Vagina (tissue), 2 donors: ENCODE results near the gene AGAP5.
"Not testable (repeated sequence)": the region's sequence is repeated elsewhere in the genome, so short reads cannot be mapped to it uniquely, and the experiment has no call there.

Source experiments
- CTCF ChIP-seq, 3 experiments: fragments of 450-650 bp in 2 of 3; fragments of 200-600 bp in 1 of 3; sonication (generic) in 1 of 3; IDR thresholded peaks; one replicate each; pipeline ENCODE4 v1.5.1; 2017 to 2019; ENCODE audit warnings: antibody characterized with exemption in 3 of 3, mild to moderate bottlenecking in 2 of 3, moderate library complexity in 2 of 3
- POLR2A ChIP-seq, 2 donors: fragments of 450-650 bp; IDR thresholded peaks; one replicate each; pipeline ENCODE4 v1.6.1; 2017; ENCODE audit warnings: antibody characterized with exemption in 2 of 2, mild to moderate bottlenecking in 2 of 2, moderate library complexity in 2 of 2

GRCh38 chr10:73714483-73714882 is 16.6 kb upstream of the AGAP5 start:
- TF ChIP-seq CTCF, POLR2A (IDR thresholded peaks at IDR 0.05): not testable (repeated sequence)
